Sigmoid colon (tissue), 4 donors: Measurements from ENCODE around the gene RPL21.

Source experiments
- CTCF ChIP-seq, 4 experiments: fragments of 450-650 bp in 3 of 4; fragments of 200-600 bp in 1 of 4; IDR thresholded peaks; one replicate each; pipeline ENCODE4 v1.5.1; 2016 to 2019; ENCODE audit warnings: antibody characterized with exemption in 4 of 4, mild to moderate bottlenecking in 3 of 4, moderate library complexity in 2 of 4
- EP300 ChIP-seq, 4 donors: sonication (generic); formaldehyde crosslinking; IDR thresholded peaks; one replicate each; pipeline ENCODE4 v1.6.1; 2017; ENCODE audit warnings: antibody characterized with exemption in 4 of 4
- POLR2AphosphoS5 ChIP-seq, 4 donors: sonication (generic); formaldehyde crosslinking; IDR thresholded peaks; one replicate each; pipeline ENCODE4 v1.6.1; 2017; ENCODE audit warnings: antibody characterized with exemption in 4 of 4

DNA sequence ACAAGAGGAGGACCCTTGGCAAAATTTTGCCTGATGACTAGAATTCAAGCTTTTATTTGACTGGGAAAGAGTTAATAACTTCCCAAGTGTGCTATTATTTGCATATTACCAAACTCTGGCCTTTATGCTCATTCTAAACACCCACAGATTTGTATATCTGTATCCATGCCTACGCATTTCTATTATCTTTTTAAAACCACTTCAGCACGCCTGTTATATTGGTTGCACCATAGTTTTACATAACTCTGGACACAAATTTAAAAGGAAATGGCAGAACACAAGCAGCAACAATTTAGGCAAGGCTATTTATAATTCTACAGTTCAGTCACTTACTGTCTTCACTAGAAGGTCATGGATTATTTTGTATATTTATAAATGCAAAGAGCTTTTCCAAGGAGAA, 15.6 kb downstream of the RPL21 start:
- TF ChIP-seq CTCF (IDR thresholded peaks at IDR 0.05) (no peak), POLR2AphosphoS5 (IDR thresholded peaks at IDR 0.05) (no peak), EP300 (IDR thresholded peaks at IDR 0.05) (no peak)
